ENCODE measurements around the gene ZFP30. TPM values are rescaled to one million over a fixed set of nuclear protein-coding genes. Genes with fewer than 3 reads are reported as not detected.

Gene ZFP30
- polyA plus RNA-seq, 2 of the 4 experiments (the other 2 are of a cell fraction), result 9.0 to 9.2 TPM

GRCh38 chr19:37698216-37698615, 43.0 kb upstream of the ZFP30 start:
- ChIA-PET CTCF (no interaction called here), POLR2A (no interaction called here)
- H3K27ac ChIP-seq, result no peak overlapping the region
- ATAC-seq, result no peak
- no peak for DNase-seq (ENCODE audit: low read depth in 1 of 2, low spot score in 1 of 2)
- no peaks in the 10 kb centered on the region for H3K4me1 ChIP-seq
- FAIRE-seq, result no peak
- 93% methylated on average over 6 of the region's 6 CpGs for WGBS (ENCODE audit: missing lambda C conversion rate)
- no peak overlapping the region for H3K4me2 ChIP-seq
- no peak overlapping the region for H3K4me3 ChIP-seq
- no peak for TF ChIP-seq PHF8 (IDR thresholded peaks at IDR 0.05; ENCODE audit: borderline replicate concordance, low read depth)
- no peak for TF ChIP-seq CEBPB (IDR thresholded peaks at IDR 0.05)
- TF ChIP-seq SREBF2 (IDR thresholded peaks at IDR 0.05), result no peak
- TF ChIP-seq RFX5 (IDR thresholded peaks at IDR 0.05), result no peak
- TF ChIP-seq CHD4 (IDR thresholded peaks at IDR 0.05; ENCODE audit: borderline replicate concordance), result no peak
- TF ChIP-seq MAFK (IDR thresholded peaks at IDR 0.05; ENCODE audit: partially characterized antibody), result no peak
- TF ChIP-seq ELK1 (IDR thresholded peaks at IDR 0.05; ENCODE audit: low read depth, low read length), result no peak
- TF ChIP-seq HDAC2 (IDR thresholded peaks at IDR 0.05), result no peak
- TF ChIP-seq ZC3H11A (IDR thresholded peaks at IDR 0.05), result no peak
- TF ChIP-seq MYC (IDR thresholded peaks at IDR 0.05; ENCODE audit: borderline replicate concordance, low read length), result no peak
- TF ChIP-seq TFCP2L1 (CRISPR knock-in tag; IDR thresholded peaks at IDR 0.05), result no peak
- no peak for TF ChIP-seq NR3C1 (IDR thresholded peaks at IDR 0.05)
- no peak for TF ChIP-seq JUN (IDR thresholded peaks at IDR 0.05)
- peaks cover 99% of the 10 kb centered on the region for H3K9me3 ChIP-seq

GRCh38 chr19:37695144-37695899, 40.1 kb upstream of the ZFP30 start:
- Histone ChIP-seq H3K9me3 (peaks cover 99% of the 10 kb centered on the region), H3K4me3 (no peak overlapping the region), H3K4me2 (no peak overlapping the region), H3K27ac (no peak overlapping the region), H3K4me1 (no peaks in the 10 kb centered on the region)
- ChIA-PET CTCF (interaction anchor here (2.0 kb wide), 1 partner anchor 11 kb away, joined by 4 read pairs; no protein-coding TSS in a partner anchor), POLR2A (no interaction called here)
- FAIRE-seq, result peak; percentile 67
- no peak for TF ChIP-seq PBX3 (IDR thresholded peaks at IDR 0.05)
- no peak for TF ChIP-seq MAZ (IDR thresholded peaks at IDR 0.05; ENCODE audit: borderline replicate concordance, low read depth, low read length)
- no peak for TF ChIP-seq SREBF2 (IDR thresholded peaks at IDR 0.05)
- no peak for TF ChIP-seq CHD2 (IDR thresholded peaks at IDR 0.05; ENCODE audit: low read length, partially characterized antibody)
- no peak for TF ChIP-seq CBX2 (IDR thresholded peaks at IDR 0.05; ENCODE audit: borderline replicate concordance, low read depth)
- no peak for TF ChIP-seq CTCF (IDR thresholded peaks at IDR 0.05)
- TF ChIP-seq FOSL2 (IDR thresholded peaks at IDR 0.05), result no peak
- no peak for TF ChIP-seq FOSL2 (CRISPR knock-in tag; IDR thresholded peaks at IDR 0.05)
- TF ChIP-seq ZSCAN20 (CRISPR knock-in tag; IDR thresholded peaks at IDR 0.05), result no peak
- TF ChIP-seq BHLHE40 (IDR thresholded peaks at IDR 0.05; ENCODE audit: low read depth, low read length), result no peak
- TF ChIP-seq JUNB (IDR thresholded peaks at IDR 0.05), result no peak
- no peak for TF ChIP-seq JUN (IDR thresholded peaks at IDR 0.05)
- no peak for TF ChIP-seq FOSB (CRISPR knock-in tag; IDR thresholded peaks at IDR 0.05)
- TF ChIP-seq NR3C1 (IDR thresholded peaks at IDR 0.05), result no peak
- no peak for TF ChIP-seq USF2 (IDR thresholded peaks at IDR 0.05)
- TF ChIP-seq MYC (IDR thresholded peaks at IDR 0.05; ENCODE audit: borderline replicate concordance, low read length), result no peak
- TF ChIP-seq ATOH8 (CRISPR knock-in tag; IDR thresholded peaks at IDR 0.05; ENCODE audit: low read depth), result no peak
- no peak for TF ChIP-seq RAD21 (conservative IDR thresholded peaks at IDR 0.05 in 1 of 2, IDR thresholded peaks at IDR 0.05 in 1 of 2)
- ATAC-seq, result no peak
- DNase-seq (ENCODE audit: low read depth in 1 of 2, low spot score in 1 of 2), result no peak
- WGBS (ENCODE audit: missing lambda C conversion rate), result 48% methylated on average over 3 of the region's 3 CpGs
